NCI-H1436 treated with DMSO at 0.1 percent for 48 hours (cell line): ENCODE results near the gene ATP11A.

Source experiments
- DNase-seq: peaks from one replicate; lab custom pipeline; 2025; lab: John Stamatoyannopoulos, UW

ATP11A gene

GRCh38 chr13:112931028-112931934 is 241.4 kb downstream of the ATP11A start:
- DNase-seq, result peak; percentile 35

- DNase-seq, result no peak
Measured at GRCh38 chr13:112932971-112933370, 243.1 kb downstream of the ATP11A start.

- DNase-seq, result no peak
Measured at GRCh38 chr13:112933649-112934048, 243.8 kb downstream of the ATP11A start.

GRCh38 chr13:112934078-112934477 is 244.2 kb downstream of the ATP11A start:
- no peak for DNase-seq
